ENCODE data around the gene EIF1AY. TPM values are rescaled to one million over a fixed set of nuclear protein-coding genes. Genes with fewer than 3 reads are reported as not detected.

The EIF1AY gene
- total and polyA plus RNA-seq, 2 donors (not counting 3 experiments of a cell fraction or from before 2014, with no cell fraction given): 7.2 to 36.0 TPM

GRCh38 chrY:20571306-20571705, 4.3 kb upstream of the EIF1AY start:
- H3K79me2 ChIP-seq (ENCODE audit: control insufficient read depth, insufficient read depth, low read length): peaks cover 7% of the 10 kb centered on the region
- H3K36me3 ChIP-seq (ENCODE audit: control insufficient read depth in 2 of 2, extremely low read depth in 1 of 2, insufficient read depth in 2 of 2, low read length in 2 of 2): no peaks in the 10 kb centered on the region
- dilution Hi-C loops (cut with MboI; ENCODE audit: extremely low pct_ligation_motif_present, low sequenced_read_pairs) (no loop called here), intact Hi-C loops (cut with micrococcal nuclease) (loop anchor here (10.0 kb wide), 1 partner anchor 1007 kb away; no protein-coding TSS in a partner anchor)
- H3K27me3 ChIP-seq (ENCODE audit: control insufficient read depth in 2 of 2, insufficient read depth in 2 of 2, low read length in 2 of 2): no peaks in the 10 kb centered on the region
- no peaks in the 10 kb centered on the region for H3K9me3 ChIP-seq (replicated peaks; ENCODE audit: control insufficient read depth, insufficient read depth, low read length)
- H3K4me3 ChIP-seq (replicated peaks in 1 of 3; ENCODE audit: insufficient read depth in 1 of 3, low read depth in 1 of 3, low read length in 3 of 3): no peak overlapping the region
- ChIA-PET POLR2A (no interaction called here), CTCF (no interaction called here)
- no peak for DNase-seq (ENCODE audit: low read depth, low spot score)
- TF ChIP-seq POLR2A (IDR thresholded peaks at IDR 0.05; ENCODE audit: low read depth, low read length): no peak
- TF ChIP-seq POLR2AphosphoS5 (IDR thresholded peaks at IDR 0.05; ENCODE audit: insufficient read depth, low read depth, low read length): no peak
- TF ChIP-seq MAX (IDR thresholded peaks at IDR 0.05; ENCODE audit: insufficient read depth, insufficient read length): no peak
- TF ChIP-seq JUN (IDR thresholded peaks at IDR 0.05; ENCODE audit: borderline replicate concordance, insufficient read depth, insufficient read length, low read depth): no peak
- TF ChIP-seq GATA2 (IDR thresholded peaks at IDR 0.05; ENCODE audit: insufficient read depth, insufficient read length, low read depth, low read length): no peak
- TF ChIP-seq EZH2 (IDR thresholded peaks at IDR 0.05; ENCODE audit: borderline replicate concordance, low read depth, low read length, severe bottlenecking): no peak
- no peak for TF ChIP-seq MYC (IDR thresholded peaks at IDR 0.05; ENCODE audit: low read depth, low read length)
- no peak overlapping the region for H2AFZ ChIP-seq (ENCODE audit: low read depth, low read length)
- H3K4me2 ChIP-seq (ENCODE audit: insufficient read depth, low read length): no peak overlapping the region
- no peaks in the 10 kb centered on the region for H4K20me1 ChIP-seq (replicated peaks; ENCODE audit: control insufficient read depth, extremely low read depth, insufficient read depth, low read length)
- peaks cover 6% of the 10 kb centered on the region for H3K4me1 ChIP-seq (ENCODE audit: control insufficient read depth, extremely low read depth, insufficient read depth, low read length)
- no peaks in the 10 kb centered on the region for H3K9me1 ChIP-seq (replicated peaks; ENCODE audit: control insufficient read depth, extremely low read depth, insufficient read depth, low read length)
- no peak overlapping the region for H3K27ac ChIP-seq (ENCODE audit: insufficient read depth, low read depth, low read length)
- H3K9ac ChIP-seq (replicated peaks; ENCODE audit: extremely low read depth, insufficient read depth, low read length): no peak overlapping the region
- FAIRE-seq: no peak
- BruUV-seq (replicated peaks): no TSS peak

GRCh38 chrY:20576506-20576905, 930 bp downstream of the EIF1AY start:
- Histone ChIP-seq H4K20me1 (replicated peaks; ENCODE audit: control insufficient read depth, extremely low read depth, insufficient read depth, low read length) (no peaks in the 10 kb centered on the region), H3K27me3 (ENCODE audit: control insufficient read depth in 2 of 2, insufficient read depth in 2 of 2, low read length in 2 of 2) (no peaks in the 10 kb centered on the region), H3K4me1 (ENCODE audit: control insufficient read depth, extremely low read depth, insufficient read depth, low read length) (peaks cover 11% of the 10 kb centered on the region), H3K79me2 (ENCODE audit: control insufficient read depth, insufficient read depth, low read length) (peaks cover 28% of the 10 kb centered on the region), H3K9ac (replicated peaks; ENCODE audit: extremely low read depth, insufficient read depth, low read length) (peak overlapping the region; percentile 96), H3K36me3 (ENCODE audit: control insufficient read depth in 2 of 2, extremely low read depth in 1 of 2, insufficient read depth in 2 of 2, low read length in 2 of 2) (no peaks in the 10 kb centered on the region), H3K4me3 (replicated peaks in 1 of 3; ENCODE audit: insufficient read depth in 1 of 3, low read depth in 1 of 3, low read length in 3 of 3) (peak overlapping the region; percentile 87 to 99 (median 91)), H3K9me3 (replicated peaks; ENCODE audit: control insufficient read depth, insufficient read depth, low read length) (no peaks in the 10 kb centered on the region), H3K27ac (ENCODE audit: insufficient read depth, low read depth, low read length) (peak overlapping the region; percentile 94), H2AFZ (ENCODE audit: low read depth, low read length) (peak overlapping the region; percentile 94), H3K9me1 (replicated peaks; ENCODE audit: control insufficient read depth, extremely low read depth, insufficient read depth, low read length) (no peaks in the 10 kb centered on the region), H3K4me2 (ENCODE audit: insufficient read depth, low read length) (peak overlapping the region; percentile 97)
- FAIRE-seq (no peak), DNase-seq (ENCODE audit: low read depth, low spot score) (peak; percentile 6)
- ChIA-PET POLR2A (no interaction called here), CTCF (no interaction called here)
- dilution Hi-C loops (cut with MboI; ENCODE audit: extremely low pct_ligation_motif_present, low sequenced_read_pairs) (no loop called here), intact Hi-C loops (cut with micrococcal nuclease) (loop anchor here (5.0 to 10.0 kb wide), 2 partner anchors 974 to 1012 kb away; no protein-coding TSS in a partner anchor)
- BruUV-seq (replicated peaks): no TSS peak
- TF ChIP-seq JUN (IDR thresholded peaks at IDR 0.05; ENCODE audit: borderline replicate concordance, insufficient read depth, insufficient read length, low read depth) (no peak), FOS (IDR thresholded peaks at IDR 0.05; ENCODE audit: borderline replicate concordance, insufficient read depth, low read length) (no peak), MYC (IDR thresholded peaks at IDR 0.05; ENCODE audit: low read depth, low read length) (no peak), GATA2 (IDR thresholded peaks at IDR 0.05; ENCODE audit: insufficient read depth, insufficient read length, low read depth, low read length) (no peak), POLR2A (IDR thresholded peaks at IDR 0.05; ENCODE audit: low read depth, low read length) (no peak), POLR2AphosphoS5 (IDR thresholded peaks at IDR 0.05; ENCODE audit: insufficient read depth, low read depth, low read length) (no peak), MAX (IDR thresholded peaks at IDR 0.05; ENCODE audit: insufficient read depth, insufficient read length) (no peak), CTCF (IDR thresholded peaks at IDR 0.05; ENCODE audit: extremely low read depth in 1 of 2, insufficient read depth in 1 of 2, low read depth in 1 of 2, low read length in 2 of 2) (no peak), EZH2 (IDR thresholded peaks at IDR 0.05; ENCODE audit: borderline replicate concordance, low read depth, low read length, severe bottlenecking) (no peak)
